AG08395 (cell line): ENCODE measurements around the gene LIMS2.

ENCODE experiments used
- DNase-seq: peaks from one replicate; pipeline ENCODE4 v3.0.0; 2012; ENCODE audit warnings: mixed read lengths, low spot score

LIMS2 gene

DNA sequence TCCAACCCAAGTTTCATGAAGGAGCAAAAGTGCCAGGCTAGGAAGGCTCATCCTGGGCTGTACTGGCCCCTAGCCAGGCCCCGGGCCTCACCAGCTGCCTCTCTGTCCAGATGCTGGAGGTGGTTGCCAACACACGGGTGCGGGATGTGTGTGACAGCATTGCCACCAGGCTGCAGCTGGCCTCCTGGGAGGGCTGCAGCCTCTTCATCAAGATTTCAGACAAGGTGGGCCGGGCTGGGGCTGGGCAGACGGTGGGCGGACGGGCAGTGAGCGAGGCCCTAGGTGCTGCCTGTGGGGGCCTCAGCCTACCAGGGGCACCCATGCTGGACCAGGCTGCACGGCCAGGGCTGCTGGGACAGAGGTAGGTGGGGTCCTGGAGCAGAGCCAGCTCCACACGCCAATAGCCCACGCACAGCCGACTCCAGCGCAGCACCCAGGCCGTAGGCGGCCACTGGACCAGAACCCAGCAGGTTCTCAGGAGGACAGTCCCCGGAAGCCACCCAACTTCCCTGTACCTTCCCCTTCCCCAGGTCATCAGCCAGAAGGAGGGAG is 41.2 kb downstream of the LIMS2 start:
- DNase-seq: no peak

DNA sequence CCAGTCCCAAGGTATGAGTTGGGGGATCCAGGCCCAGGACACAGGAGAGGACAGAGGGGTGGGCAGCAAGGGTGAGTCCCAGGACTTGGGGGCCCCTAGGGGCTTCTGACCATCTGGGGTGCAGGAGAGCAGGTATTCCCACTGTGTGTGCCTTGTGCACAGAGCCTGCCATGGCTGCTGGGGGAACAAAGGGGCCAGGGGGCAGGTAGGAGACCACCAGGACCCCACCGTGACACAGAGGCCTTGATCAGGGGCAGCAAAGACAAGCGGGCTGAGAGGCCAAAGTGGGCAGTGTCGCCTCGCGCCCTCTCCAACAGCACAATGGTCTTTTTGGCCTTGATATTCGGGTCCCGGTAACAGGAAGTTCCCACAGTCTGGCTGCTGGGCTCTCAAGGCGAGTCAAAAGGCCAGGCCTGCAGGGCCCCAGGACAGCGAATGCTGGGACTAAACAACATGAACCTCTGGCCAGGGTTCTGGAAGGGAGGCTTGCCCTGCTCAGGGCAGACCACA is 41.7 kb downstream of the LIMS2 start:
- DNase-seq: no peak

DNA sequence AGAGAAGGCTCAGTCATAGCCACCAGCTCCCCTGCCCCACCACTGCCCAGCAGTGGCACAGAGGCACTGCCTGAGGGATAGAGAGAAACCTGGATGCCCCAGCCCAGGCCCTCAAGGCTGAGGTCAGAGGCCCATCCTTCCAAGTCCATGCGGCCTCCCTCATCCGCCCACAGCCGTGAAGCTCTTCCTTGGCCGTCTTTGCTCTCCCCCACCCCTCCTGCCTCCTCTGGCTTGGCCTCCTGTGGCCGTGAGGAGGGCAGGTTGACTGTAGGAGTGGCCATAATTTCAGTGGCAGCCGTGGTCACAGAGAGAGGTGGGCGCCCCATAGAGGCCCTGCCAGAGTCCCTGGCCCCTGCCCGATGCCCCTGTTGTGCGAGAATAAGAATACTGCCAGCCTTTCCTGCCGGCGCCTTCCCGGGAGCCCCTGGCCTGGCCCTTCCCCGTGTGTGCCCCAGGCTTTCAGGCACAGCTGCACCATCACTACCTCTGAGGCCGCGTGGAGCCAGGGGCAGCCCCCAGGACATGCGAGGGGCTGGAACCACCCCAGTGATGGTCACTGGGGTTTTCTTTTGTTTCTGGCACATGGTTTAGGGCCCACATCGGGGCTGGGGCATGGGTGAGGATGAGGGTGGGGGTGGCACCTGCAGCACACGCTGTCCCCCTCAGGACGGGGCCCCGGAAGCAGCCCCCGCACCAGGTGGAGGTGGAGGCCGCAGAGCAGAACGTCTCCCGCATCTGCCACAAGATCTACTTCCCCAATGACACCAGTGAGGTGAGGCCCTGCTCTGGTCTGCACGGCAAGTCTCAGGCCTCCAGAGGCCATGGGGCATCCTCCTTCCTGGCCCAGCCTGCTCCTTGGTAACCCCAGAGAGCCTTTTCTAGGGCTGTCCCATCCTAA is 42.5 kb downstream of the LIMS2 start:
- DNase-seq: no peak

DNA sequence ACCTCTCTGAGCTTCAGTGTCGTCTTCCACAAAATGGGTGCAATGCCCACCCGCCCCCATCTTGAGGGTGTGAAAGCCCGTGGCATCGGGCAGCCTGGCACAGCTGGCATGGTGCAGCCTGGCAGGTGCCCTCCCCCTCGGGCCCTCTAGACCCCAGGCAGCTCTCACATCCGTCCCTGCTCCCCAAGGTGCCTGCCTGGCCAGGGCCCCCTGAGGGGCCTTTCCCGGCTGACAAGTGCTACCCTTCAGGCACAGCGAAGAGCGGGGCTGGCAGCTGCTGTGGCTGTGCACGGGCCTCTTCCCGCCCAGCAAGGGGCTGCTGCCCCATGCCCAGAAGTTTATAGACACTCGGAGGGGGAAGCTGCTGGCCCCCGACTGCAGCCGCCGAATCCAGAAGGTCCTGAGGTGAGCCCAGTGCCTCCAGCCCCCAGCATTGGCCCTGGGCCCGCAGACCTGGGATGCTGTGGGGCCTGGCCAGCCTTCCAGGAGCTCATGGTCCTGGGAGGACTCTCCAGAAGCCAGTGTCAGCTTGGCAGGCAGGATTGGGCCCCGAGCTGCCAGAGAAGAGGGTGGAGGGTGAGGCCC is 43.2 kb downstream of the LIMS2 start:
- no peak for DNase-seq

DNA sequence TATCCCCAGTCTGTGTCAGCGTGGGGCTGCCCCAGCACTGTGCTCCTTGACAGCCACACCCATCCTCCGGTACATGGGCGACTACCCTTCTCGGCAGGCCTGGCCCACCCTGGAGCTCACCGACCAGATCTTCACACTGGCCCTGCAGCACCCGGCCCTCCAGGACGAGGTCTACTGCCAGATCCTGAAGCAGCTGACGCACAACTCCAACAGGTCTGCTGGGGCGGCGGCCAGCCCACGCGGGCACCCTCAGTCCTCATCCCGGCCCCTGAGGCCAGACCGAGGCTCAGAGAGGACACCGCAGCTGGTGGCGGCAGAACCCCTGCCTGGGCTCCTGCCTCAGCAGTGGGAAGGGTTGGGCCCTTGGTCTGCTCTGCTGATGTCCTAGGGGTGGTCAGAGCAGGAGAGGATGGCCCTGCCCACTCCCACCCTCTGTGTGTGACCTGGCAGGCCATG is 43.8 kb downstream of the LIMS2 start:
- no peak for DNase-seq

DNA sequence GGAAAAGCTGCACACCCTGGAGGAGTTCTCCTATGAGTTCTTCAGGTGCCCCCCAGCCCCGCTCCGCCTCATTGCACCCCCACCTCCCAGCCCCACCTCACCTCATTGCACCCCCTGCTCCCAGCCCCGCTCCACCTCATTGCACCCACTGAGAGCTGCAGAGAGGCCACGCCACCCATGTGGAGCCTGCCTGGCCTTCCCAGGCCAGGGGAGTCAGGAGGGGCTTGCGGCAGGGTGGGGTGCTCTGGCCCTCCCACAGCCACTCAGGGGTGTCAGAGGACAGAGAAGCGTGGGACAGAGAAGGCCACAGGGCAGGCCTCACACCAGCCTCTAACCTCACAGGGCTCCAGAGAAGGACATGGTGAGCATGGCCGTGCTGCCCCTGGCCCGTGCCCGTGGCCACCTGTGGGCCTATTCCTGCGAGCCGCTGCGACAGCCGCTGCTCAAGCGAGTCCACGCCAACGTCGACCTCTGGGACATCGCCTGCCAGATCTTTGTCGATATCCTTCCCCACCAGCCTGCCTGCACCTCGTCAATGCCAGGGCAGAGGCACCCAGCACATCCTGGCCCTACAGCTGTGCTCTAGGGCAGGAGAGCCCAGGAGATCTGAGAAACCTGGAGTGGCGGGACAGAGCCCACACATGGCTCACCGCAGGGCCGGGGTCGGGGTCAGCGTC is 44.3 kb downstream of the LIMS2 start:
- DNase-seq: no peak

DNA sequence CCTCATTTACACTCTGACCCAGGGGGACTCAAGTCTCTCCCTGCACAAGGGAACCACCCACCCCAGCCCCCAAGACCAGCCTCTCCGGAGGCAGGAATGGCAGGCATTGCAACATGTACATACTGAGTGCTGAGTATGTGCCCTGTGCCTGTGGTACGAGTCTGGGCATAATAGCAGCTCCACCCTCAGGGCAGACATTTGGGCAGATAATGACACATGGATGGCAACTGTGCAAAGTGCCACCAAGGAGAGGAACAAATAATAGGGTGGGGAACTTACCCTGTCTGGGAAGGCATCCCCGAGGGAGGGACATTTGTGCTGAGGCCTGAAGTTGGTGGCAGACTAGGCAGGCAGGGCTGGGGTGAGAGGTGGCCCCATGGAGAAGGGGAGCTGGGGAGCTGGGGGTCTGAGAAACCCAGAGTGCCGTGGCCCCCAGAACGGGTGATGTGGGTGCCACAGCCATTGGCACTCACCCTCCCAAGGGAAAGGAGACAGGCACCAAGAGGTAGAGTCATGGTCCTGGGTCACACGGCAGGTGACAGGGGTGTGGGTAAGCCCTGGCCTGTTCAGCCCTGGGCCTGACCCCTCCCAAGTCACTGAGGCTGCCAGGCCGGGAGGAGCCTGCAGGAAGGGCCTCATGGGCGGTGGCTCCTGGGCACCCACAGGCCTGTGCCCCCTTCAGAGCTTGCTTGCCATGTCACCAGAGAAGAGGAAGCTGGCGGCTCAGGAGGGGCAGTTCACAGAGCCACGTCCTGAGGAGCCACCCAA is 45.0 kb downstream of the LIMS2 start:
- DNase-seq: no peak

DNA sequence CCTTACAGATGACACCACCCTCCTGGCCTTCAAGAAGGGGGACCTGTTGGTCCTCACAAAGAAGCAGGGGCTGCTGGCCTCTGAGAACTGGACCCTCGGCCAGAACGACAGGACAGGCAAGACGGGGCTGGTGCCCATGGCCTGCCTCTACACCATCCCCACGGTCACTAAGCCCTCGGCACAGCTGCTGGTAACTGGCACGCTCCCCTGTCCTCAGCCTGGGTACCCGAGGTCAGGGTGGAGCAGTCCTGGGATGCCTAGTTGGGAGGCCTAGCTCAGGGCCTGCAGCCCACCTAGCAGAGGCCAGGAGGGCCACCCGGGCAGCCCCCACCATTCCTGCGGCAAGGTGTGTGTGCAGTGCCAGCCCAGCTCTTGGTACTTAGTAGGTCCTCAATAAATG is 45.7 kb downstream of the LIMS2 start:
- no peak for DNase-seq

DNA sequence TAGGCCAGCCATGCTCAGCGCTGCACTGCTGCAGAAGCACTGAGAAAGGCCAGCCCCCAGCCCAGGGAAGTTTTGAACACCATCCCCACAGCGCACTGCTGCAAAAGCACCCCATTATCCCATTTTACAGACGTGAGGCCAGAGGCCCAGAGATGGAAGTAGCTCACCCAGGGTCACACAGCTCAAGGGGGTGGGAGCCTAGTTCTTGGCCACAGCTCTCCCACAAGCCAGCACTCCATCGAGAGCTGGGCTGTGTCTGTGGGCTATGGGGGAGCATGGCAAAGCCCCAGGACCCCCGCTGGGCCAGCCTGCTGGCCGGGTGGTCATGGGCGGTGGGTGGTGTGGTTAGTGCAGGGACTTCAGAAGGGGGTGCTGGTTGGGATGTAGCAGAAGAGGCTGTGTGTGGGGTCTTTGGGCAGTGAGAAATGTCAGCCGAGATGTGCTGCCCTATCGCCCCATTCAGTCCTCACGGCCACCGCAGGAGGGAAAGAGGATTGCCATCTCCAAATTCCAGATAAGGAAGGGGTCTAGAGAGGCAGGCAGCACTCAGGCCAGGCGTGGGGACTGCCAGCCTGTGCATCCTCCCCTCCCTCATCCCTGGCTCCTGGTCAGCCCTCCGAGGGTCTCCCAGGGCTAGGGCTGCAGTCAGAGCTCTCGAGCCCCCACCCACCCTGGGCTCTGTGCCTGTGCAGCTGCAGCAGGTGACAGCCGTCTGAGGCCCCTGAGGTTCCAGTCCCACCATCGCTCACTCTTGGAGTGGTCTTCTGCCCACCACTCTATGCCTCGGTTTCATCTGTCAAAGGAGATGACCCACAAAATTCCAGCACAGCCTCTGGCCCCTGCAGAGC is 46.3 kb downstream of the LIMS2 start:
- DNase-seq: no peak

DNA sequence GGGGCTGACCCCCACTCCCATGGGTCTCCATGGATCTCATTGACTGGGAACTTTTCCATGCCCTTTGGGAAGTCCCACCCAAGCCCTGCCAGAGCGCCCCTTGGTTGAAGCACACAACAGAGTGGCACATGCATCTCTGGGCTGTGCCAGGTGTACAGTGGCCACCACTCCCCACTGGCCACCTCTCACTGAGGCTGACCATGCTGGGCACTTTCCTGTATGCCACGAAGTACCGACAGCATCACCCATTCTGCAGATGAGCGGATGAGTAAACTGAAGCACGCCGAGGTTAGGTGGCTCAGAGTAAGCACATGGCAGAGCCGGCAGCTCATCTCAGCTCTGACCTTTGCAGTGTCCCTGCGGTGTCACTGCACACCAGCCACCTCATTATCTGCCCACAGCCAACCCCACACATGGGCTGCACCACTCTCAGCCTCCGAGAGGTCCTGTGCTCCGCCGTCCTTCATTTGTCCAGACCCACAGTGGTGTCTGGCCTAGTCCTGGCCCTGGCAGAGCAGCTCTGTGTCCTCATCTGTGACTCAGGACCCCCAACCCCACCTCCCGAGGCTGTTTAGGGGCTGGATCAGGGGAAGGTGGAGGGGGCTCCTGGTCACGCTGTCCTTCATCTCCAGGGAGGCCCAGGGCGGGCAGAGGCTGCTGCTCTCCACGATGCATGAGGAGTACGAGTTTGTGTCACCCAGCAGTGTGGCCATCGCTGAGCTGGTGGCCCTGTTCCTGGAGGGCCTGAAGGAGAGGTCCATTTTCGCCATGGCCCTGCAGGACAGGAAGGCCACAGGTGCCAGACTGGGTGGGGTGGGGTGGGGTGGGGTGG is 47.4 kb downstream of the LIMS2 start:
- DNase-seq: no peak

DNA sequence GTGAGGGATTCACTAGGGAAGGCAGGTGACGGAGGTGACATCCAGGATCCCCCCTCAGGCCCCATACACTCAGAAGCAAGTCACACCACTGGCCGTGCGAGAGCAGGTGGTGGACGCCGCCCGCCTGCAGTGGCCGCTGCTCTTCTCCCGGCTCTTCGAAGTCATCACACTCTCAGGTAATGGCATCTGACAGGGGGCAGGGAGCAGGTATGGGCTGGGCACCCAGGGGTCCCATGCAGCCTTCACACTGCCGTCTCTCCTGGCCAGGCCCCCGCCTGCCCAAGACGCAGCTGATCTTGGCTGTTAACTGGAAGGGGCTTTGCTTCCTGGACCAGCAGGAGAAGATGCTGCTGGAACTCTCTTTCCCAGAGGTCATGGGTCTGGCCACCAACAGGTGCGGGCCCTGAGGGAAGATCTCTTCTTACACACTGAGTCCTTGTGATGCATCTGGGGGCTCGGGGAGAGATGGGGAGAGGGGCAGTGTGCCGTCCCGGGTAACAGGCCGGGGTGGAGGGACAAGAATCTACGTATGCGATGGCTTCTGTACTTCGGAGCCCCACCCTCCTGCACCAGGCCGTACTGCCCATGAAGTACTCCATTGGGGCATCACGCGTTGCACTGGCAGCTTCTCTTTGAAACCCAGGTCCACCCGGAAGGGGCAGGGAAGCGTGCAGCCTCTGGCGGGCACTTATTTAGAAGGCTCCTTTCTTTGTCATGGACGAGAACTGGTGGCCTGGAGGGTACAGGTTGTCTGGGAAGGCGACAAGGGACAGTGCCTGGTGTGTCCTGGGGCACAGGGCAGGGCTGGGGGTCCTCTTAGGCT is 48.2 kb downstream of the LIMS2 start:
- DNase-seq: no peak

DNA sequence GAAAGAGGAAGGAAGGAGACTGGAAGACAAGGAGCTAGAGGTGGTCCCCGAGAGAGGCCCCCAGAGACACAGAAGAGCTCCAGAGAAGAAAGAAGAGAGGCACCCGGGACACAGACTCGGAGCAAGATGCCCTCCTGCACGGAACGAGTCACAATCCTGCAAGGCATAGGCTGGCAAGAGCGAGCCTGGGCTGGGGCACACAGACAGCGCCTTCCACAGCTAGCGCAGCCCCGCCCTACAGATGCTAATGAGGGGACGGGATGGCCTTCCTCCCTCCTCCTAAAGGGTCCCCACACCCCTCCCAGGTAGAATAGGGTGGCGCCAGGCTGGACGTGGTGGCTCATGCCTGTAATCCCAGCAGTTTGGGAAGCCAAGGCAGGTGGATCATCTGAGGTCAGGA is 49.2 kb downstream of the LIMS2 start:
- no peak for DNase-seq

DNA sequence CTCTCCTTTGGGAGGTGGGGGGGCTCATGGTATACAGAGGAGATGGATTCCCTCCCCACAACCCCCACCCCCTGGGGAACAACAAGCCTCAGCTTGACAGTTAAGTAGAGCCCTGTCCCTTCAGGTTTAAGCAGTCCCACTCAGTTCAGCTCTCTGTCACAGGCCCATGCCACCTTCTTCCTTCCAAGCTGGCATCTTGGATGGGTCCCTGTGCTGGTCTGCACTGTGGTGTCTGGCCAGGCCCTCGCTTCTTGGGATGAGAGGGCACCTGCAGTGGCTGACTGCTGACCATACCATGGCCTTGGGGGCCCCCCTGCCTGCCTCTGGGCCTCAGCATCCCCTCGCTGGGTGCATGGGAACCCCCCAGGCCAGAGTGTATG is 49.8 kb downstream of the LIMS2 start:
- DNase-seq: no peak

DNA sequence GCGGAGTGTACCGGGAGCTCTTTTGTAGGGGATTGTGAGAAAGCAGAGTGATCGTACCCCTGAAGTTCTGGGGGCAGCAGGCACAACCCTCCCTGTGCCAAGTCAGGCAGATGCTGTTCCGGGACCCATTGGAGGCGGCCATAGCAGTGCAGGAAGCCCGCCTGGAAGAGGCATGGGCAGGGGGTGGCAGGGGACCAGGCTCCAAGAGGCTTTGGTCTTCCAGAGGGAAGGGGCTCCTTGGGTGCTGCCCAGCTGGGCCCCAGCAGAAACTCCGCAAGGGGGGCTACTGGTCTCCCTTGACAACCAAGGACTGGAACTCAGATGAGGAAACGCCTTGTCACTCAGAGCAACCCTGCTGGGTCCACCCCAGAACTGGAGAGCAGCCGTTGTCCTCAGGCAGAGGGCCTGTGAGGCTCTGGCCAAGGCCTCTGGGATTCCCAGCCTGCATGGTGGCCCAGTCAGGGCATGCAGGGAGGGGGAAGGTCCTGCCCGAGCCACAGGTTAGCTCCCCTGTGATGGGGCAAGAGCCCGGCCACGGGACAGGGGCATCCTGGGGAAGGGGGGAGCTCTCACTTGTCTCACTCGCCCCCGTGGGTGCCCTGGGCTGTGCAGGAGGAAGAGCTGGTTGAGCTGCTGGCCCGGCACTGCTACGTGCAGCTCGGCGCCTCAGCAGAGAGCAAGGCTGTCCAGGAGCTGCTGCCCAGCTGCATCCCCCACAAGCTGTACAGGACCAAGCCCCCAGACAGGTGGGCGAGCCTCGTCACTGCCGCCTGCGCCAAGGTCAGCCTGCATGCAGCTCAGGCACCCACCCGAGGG is 50.4 kb downstream of the LIMS2 start:
- DNase-seq: no peak

DNA sequence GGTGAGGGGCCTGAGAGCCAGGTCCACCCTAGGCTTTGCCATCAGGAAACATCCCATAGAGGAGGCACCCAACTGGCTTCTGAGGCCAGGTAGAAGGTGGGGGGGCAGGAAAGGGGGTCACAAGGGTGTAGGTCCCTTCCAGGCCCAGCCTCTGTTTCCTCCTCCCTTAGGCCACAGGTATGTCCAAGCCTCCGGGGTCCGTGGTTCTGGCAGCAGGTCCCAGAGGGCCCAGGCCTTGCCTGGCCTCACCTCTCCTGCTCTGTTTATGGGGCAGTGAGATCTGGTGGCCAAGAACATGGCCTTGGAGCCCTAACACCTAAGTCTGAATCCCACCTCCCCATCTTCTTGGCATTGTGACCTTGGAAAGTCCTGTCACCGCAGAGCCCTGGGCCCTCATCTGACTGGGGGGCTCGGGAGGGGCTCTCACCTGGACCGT is 51.0 kb downstream of the LIMS2 start:
- DNase-seq: no peak

DNA sequence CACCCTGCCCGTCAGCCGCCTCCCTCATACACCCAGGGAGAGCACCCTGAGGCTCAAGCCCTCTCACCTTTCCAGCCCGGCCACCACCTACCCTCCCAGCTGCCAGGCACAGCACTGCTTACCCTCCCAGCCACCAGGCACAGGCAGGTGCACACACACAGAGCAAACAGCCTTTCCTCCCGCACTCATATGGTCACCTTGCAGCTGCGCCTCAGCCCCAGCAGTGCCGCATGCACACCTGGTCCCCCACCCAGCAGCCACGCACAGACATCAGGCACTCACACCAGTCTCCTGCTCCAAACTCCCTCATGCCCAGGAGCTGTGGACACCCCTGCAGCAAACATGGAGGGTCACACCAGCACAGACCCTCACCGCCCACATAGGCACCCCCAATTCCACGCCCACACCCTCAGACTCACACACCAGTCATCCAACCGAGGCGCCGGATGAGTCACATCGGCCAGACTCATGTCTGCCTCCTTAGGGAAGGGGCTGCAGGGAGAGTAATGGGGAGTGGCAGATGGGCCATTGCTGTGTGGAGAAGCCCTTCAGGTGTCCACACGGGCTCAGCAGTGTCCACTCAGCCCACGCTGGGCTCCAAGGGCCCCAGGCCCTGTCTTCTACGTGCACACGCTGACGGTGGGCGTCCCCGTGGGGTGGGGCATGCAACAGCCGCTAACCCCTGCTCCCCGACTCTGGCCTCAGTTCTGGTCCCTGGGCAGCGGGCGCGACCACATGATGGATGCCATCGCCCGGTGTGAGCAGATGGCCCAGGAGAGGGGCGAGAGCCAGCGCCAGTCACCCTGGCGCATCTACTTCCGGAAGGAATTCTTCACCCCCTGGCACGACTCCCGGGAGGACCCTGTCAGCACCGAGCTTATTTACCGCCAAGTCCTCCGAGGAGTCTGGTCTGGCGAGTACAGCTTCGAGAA is 51.7 kb downstream of the LIMS2 start:
- no peak for DNase-seq
